ENCODE data around the gene PTPRB.

PTPRB gene

GRCh38 chr12:70468741-70469140 lies 168.5 kb downstream of the PTPRB start:
- Histone ChIP-seq H3F3A (ENCODE audit: control insufficient read depth, insufficient read depth) (0 out of 2 replicates have a peak, but pooled peaks cover 3% of the 10 kb centered on the region), H3K9me3 (ENCODE audit: control insufficient read depth, insufficient read depth, low read length) (peaks cover 12% of the 10 kb centered on the region), H3K27me3 (ENCODE audit: control insufficient read depth, low read length) (no peaks in the 10 kb centered on the region), H3K4me2 (ENCODE audit: low read length) (peak overlapping the region; percentile 78), H3K79me2 (ENCODE audit: control insufficient read depth, low read length) (peaks cover 57% of the 10 kb centered on the region), H3K27ac (ENCODE audit: low read depth, low read length) (peak overlapping the region; percentile 77), H3K36me3 (ENCODE audit: control insufficient read depth, low read length) (peaks cover 37% of the 10 kb centered on the region), H4K20me1 (ENCODE audit: control insufficient read depth, insufficient read depth, low read depth, low read length) (no peaks in the 10 kb centered on the region), H3K4me1 (ENCODE audit: control insufficient read depth, low read length) (peaks cover 27% of the 10 kb centered on the region), H3K4me3 (ENCODE audit: low read length) (peak overlapping the region; percentile 80), H3K9me2 (replicated peaks; ENCODE audit: control insufficient read depth, low read length) (no peaks in the 10 kb centered on the region)
- TF ChIP-seq EZH2phosphoT487 (IDR thresholded peaks at IDR 0.05; ENCODE audit: borderline replicate concordance, low read length) (no peak), CTCF (IDR thresholded peaks at IDR 0.05; ENCODE audit: low read depth, low read length, poor library complexity, severe bottlenecking) (no peak)

DNA sequence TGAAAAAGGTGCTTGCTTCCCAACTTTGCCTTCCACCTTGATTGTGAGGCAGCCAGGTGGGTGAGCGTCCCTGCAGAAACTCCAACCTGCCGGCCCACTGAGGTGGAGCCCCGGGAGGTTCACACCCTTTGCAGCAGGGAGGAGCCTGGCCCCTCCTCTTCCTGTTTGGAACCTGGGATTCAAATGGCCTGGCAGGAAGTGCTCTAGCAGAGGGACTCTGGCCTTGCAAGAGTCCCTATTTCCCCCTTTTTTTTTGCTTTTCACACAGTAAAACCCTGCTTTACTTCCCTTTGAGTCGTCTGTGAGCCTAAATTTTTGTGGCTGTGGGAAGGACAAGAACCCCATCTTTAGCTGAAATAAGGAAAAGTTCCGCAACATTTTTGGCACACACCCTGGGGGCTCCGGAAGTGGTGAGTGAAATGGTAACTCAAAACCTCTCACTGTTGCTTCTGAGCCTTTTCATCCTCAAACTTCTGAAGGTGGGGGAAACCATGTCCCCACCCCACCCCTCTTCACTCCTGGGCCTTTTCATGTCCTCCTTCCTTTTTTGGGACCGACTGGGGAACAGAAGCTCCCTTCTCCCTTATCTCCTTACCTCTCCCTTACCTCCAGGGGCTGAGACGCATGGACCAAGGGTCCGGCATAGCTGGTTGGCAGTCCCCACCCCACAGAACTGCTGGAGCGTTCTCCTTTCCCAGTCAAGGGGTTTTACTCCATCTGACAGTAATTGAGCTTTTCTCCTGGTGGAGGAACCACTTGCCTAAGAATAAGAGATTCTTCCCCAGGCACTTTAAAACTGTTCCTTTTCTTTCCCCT lies 169.1 kb downstream of the PTPRB start:
- no peak for TF ChIP-seq EZH2phosphoT487 (IDR thresholded peaks at IDR 0.05; ENCODE audit: borderline replicate concordance, low read length)
- TF ChIP-seq CTCF (IDR thresholded peaks at IDR 0.05; ENCODE audit: low read depth, low read length, poor library complexity, severe bottlenecking) = no peak
- Histone ChIP-seq H3K9me2 (replicated peaks; ENCODE audit: control insufficient read depth, low read length) (no peaks in the 10 kb centered on the region), H3K4me3 (ENCODE audit: low read length) (peak overlapping the region; percentile 80), H4K20me1 (ENCODE audit: control insufficient read depth, insufficient read depth, low read depth, low read length) (no peaks in the 10 kb centered on the region), H3K27ac (ENCODE audit: low read depth, low read length) (peak overlapping the region; percentile 77), H3F3A (ENCODE audit: control insufficient read depth, insufficient read depth) (0 out of 2 replicates have a peak, but pooled peaks cover 3% of the 10 kb centered on the region), H3K4me2 (ENCODE audit: low read length) (peak overlapping the region; percentile 78), H3K9me3 (ENCODE audit: control insufficient read depth, insufficient read depth, low read length) (peaks cover 19% of the 10 kb centered on the region), H3K4me1 (ENCODE audit: control insufficient read depth, low read length) (peaks cover 27% of the 10 kb centered on the region), H3K79me2 (ENCODE audit: control insufficient read depth, low read length) (peaks cover 53% of the 10 kb centered on the region), H3K36me3 (ENCODE audit: control insufficient read depth, low read length) (peaks cover 37% of the 10 kb centered on the region), H3K27me3 (ENCODE audit: control insufficient read depth, low read length) (no peaks in the 10 kb centered on the region)

GRCh38 chr12:70467476-70467875 lies 169.8 kb downstream of the PTPRB start:
- H3K4me2 ChIP-seq (ENCODE audit: low read length) = peak overlapping the region; percentile 78
- 0 out of 2 replicates have a peak, but pooled peaks cover 3% of the 10 kb centered on the region for H3F3A ChIP-seq (ENCODE audit: control insufficient read depth, insufficient read depth)
- H3K9me2 ChIP-seq (replicated peaks; ENCODE audit: control insufficient read depth, low read length) = no peaks in the 10 kb centered on the region
- peak overlapping the region; percentile 80 for H3K4me3 ChIP-seq (ENCODE audit: low read length)
- peaks cover 33% of the 10 kb centered on the region for H3K36me3 ChIP-seq (ENCODE audit: control insufficient read depth, low read length)
- peaks cover 27% of the 10 kb centered on the region for H3K4me1 ChIP-seq (ENCODE audit: control insufficient read depth, low read length)
- no peak overlapping the region; the same call in 1 of the 2 replicates for H3K27ac ChIP-seq (ENCODE audit: low read depth, low read length)
- TF ChIP-seq CTCF (IDR thresholded peaks at IDR 0.05; ENCODE audit: low read depth, low read length, poor library complexity, severe bottlenecking) = no peak
- no peak for TF ChIP-seq EZH2phosphoT487 (IDR thresholded peaks at IDR 0.05; ENCODE audit: borderline replicate concordance, low read length)
- H3K27me3 ChIP-seq (ENCODE audit: control insufficient read depth, low read length) = no peaks in the 10 kb centered on the region
- H3K79me2 ChIP-seq (ENCODE audit: control insufficient read depth, low read length) = peaks cover 47% of the 10 kb centered on the region
- peaks cover 19% of the 10 kb centered on the region for H3K9me3 ChIP-seq (ENCODE audit: control insufficient read depth, insufficient read depth, low read length)
- no peaks in the 10 kb centered on the region for H4K20me1 ChIP-seq (ENCODE audit: control insufficient read depth, insufficient read depth, low read depth, low read length)

Measured in DOHH2 (cell line).